Calu3 (cell line): ENCODE data around the gene GPR162. TPM values are rescaled to one million over a fixed set of nuclear protein-coding genes. Genes with fewer than 3 reads are reported as not detected.

ENCODE experiments used
- BruUV-seq: library from RNA; stranded (reverse); fragments of 400-500 nt; replicated peaks from 2 replicates; lab custom pipeline; 2021; lab: Mats Ljungman, UMichigan
- CTCF ChIA-PET: fragments of 300-600 bp; sonication (Branson Sonifier 250); formaldehyde crosslinking; loops from one replicate; lab custom pipeline; 2022; ENCODE audit warnings: antibody characterized with exemption; lab: Charles Lee
- DNase-seq: peaks from one replicate; pipeline ENCODE4 v3.0.0; 2022
- H3K27ac Mint-ChIP-seq: one replicate; pipeline ENCODE4 v1.8.0; 2022; ENCODE audit warnings: mixed read lengths; ENCODE audit not compliant: unreplicated experiment
- H3K27me3 Mint-ChIP-seq: one replicate; pipeline ENCODE4 v1.8.0; 2022; ENCODE audit warnings: mixed read lengths; ENCODE audit not compliant: unreplicated experiment
- H3K36me3 Mint-ChIP-seq: one replicate; pipeline ENCODE4 v1.8.0; 2022; ENCODE audit warnings: mild to moderate bottlenecking, moderate library complexity, mixed read lengths; ENCODE audit not compliant: insufficient read depth, unreplicated experiment
- H3K4me1 Mint-ChIP-seq: one replicate; pipeline ENCODE4 v1.8.0; 2022; ENCODE audit warnings: mild to moderate bottlenecking, low read depth, mixed read lengths; ENCODE audit not compliant: unreplicated experiment
- H3K4me3 Mint-ChIP-seq: one replicate; pipeline ENCODE4 v1.8.0; 2022; ENCODE audit warnings: mild to moderate bottlenecking, low read depth, moderate library complexity, mixed read lengths; ENCODE audit not compliant: unreplicated experiment
- H3K9me3 Mint-ChIP-seq: one replicate; pipeline ENCODE4 v1.8.0; 2022; ENCODE audit warnings: low read depth, mixed read lengths; ENCODE audit not compliant: unreplicated experiment
- CTCF ChIP-seq: fragments of 200-600 bp; IDR thresholded peaks from one replicate; pipeline ENCODE4 v1.8.0; 2022; ENCODE audit warnings: antibody characterized with exemption; ENCODE audit not compliant: unreplicated experiment
- intact Hi-C: fragments of 100-400 bp; cut with micrococcal nuclease; formaldehyde crosslinking; loops from one replicate; pipeline ENCODE4 v1.10.0; 2022; ENCODE audit not compliant: unreplicated experiment
- total RNA-seq: library from RNA; stranded (reverse); gene quantifications from 2 replicates; pipeline ENCODE4 v1.2.3, GENCODE V29; 2022

GPR162 gene
- total RNA-seq, 1 experiment from 2014 or later, result not detected

GRCh38 chr12:6839482-6840201 is 18.0 kb downstream of the GPR162 start:
- H3K27me3 Mint-ChIP-seq, result peaks cover 67% of the 10 kb centered on the region
- intact Hi-C loops, result no loop called here
- no TSS peak for BruUV-seq
- no peak for DNase-seq
- CTCF ChIA-PET, result interaction anchor here (2.5 kb wide), 1 partner anchor 12 kb away, joined by 10 read pairs; the partner anchor contains the start of genes CDCA3 and USP5
- no peaks in the 10 kb centered on the region for H3K9me3 Mint-ChIP-seq
- TF ChIP-seq CTCF, result no peak
- no peak overlapping the region for H3K27ac Mint-ChIP-seq
- no peak overlapping the region for H3K4me3 Mint-ChIP-seq
- H3K36me3 Mint-ChIP-seq, result peaks cover 4% of the 10 kb centered on the region
- peaks cover 13% of the 10 kb centered on the region for H3K4me1 Mint-ChIP-seq

- H3K9me3 Mint-ChIP-seq, result no peaks in the 10 kb centered on the region
- peaks cover 63% of the 10 kb centered on the region for H3K27me3 Mint-ChIP-seq
- no TSS peak for BruUV-seq
- no peak for TF ChIP-seq CTCF
- no peak overlapping the region for H3K4me3 Mint-ChIP-seq
- H3K36me3 Mint-ChIP-seq, result peaks cover 4% of the 10 kb centered on the region
- H3K27ac Mint-ChIP-seq, result no peak overlapping the region
- CTCF ChIA-PET, result interaction anchor here (2.5 kb wide), 1 partner anchor 11 kb away, joined by 10 read pairs; the partner anchor contains the start of genes CDCA3 and USP5
- peaks cover 7% of the 10 kb centered on the region for H3K4me1 Mint-ChIP-seq
- no peak for DNase-seq
- intact Hi-C loops, result no loop called here
Observed at GRCh38 chr12:6840330-6840729, 18.7 kb downstream of the GPR162 start.

- no peak for TF ChIP-seq CTCF
- Mint-ChIP-seq H3K36me3 (peaks cover 4% of the 10 kb centered on the region), H3K4me1 (peaks cover under 1% of the 10 kb centered on the region), H3K9me3 (no peaks in the 10 kb centered on the region), H3K27me3 (peaks cover 62% of the 10 kb centered on the region), H3K27ac (no peak within 1 kb of the TSS), H3K4me3 (no peak within 1 kb of the TSS)
- DNase-seq, result no peak
- no TSS peak for BruUV-seq
- intact Hi-C loops, result no loop called here
- CTCF ChIA-PET, result interaction anchor here (0.6 to 2.5 kb wide), 3 partner anchors 11 to 1671 kb away, joined by 3 to 10 read pairs (median 3); partner anchors contain the start of genes CDCA3 and USP5
Observed at GRCh38 chr12:6840761-6841515, 19.3 kb downstream of the GPR162 start, which contains the start of gene GNB3. Gene GNB3 (plus strand): TSS chr12:6840925. CDS start chr12:6841288, 363 bp downstream.

GRCh38 chr12:6842075-6842474 is 20.5 kb downstream of the GPR162 start:
- CTCF ChIA-PET, result no interaction called here
- Mint-ChIP-seq H3K36me3 (peaks cover under 1% of the 10 kb centered on the region), H3K27me3 (peaks cover 51% of the 10 kb centered on the region), H3K4me3 (no peak overlapping the region), H3K4me1 (no peaks in the 10 kb centered on the region), H3K9me3 (no peaks in the 10 kb centered on the region), H3K27ac (no peak overlapping the region)
- intact Hi-C loops, result no loop called here
- no TSS peak for BruUV-seq
- DNase-seq, result no peak
- TF ChIP-seq CTCF, result no peak
